ENCODE data around the gene PLB1.
"Not testable (repeated sequence)": the region's sequence is repeated elsewhere in the genome, so short reads cannot be mapped to it uniquely, and the experiment has no call there.

PLB1 gene

GRCh38 chr2:28469947-28470535 lies 25.8 kb upstream of the PLB1 start:
- no peak for TF ChIP-seq CTCF (conservative IDR thresholded peaks at IDR 0.05; ENCODE audit: low read length)
- DNase-seq (ENCODE audit: low read depth): no peak
- H3K4me3 ChIP-seq (ENCODE audit: low read length): no peak overlapping the region

GRCh38 chr2:28470759-28471158 lies 25.1 kb upstream of the PLB1 start:
- DNase-seq (ENCODE audit: low read depth): no peak
- no peak overlapping the region for H3K4me3 ChIP-seq (ENCODE audit: low read length)
- TF ChIP-seq CTCF (conservative IDR thresholded peaks at IDR 0.05; ENCODE audit: low read length): no peak

- H3K4me3 ChIP-seq (ENCODE audit: low read length): no peak overlapping the region
- TF ChIP-seq CTCF (conservative IDR thresholded peaks at IDR 0.05; ENCODE audit: low read length): no peak
- no peak for DNase-seq (ENCODE audit: low read depth)
Observed at GRCh38 chr2:28471214-28471613, 24.6 kb upstream of the PLB1 start.

- no peak for TF ChIP-seq CTCF (conservative IDR thresholded peaks at IDR 0.05; ENCODE audit: low read length)
- no peak for DNase-seq (ENCODE audit: low read depth)
- H3K4me3 ChIP-seq (ENCODE audit: low read length): no peak overlapping the region
Observed at GRCh38 chr2:28471701-28472236, 24.1 kb upstream of the PLB1 start.

- DNase-seq (ENCODE audit: low read depth): not testable (repeated sequence)
Observed at GRCh38 chr2:28472641-28473040, 23.2 kb upstream of the PLB1 start.

GRCh38 chr2:28475088-28475595 lies 20.7 kb upstream of the PLB1 start:
- no peak for TF ChIP-seq CTCF (conservative IDR thresholded peaks at IDR 0.05; ENCODE audit: low read length)
- H3K4me3 ChIP-seq (ENCODE audit: low read length): no peak overlapping the region
- no peak for DNase-seq (ENCODE audit: low read depth)

More at GRCh38 chr2:28472641-28473040, 23.2 kb upstream of the PLB1 start:
- H3K4me3 ChIP-seq (ENCODE audit: low read length): not testable (repeated sequence)

GRCh38 chr2:28477087-28477486 lies 18.8 kb upstream of the PLB1 start:
- no peak overlapping the region for H3K4me3 ChIP-seq (ENCODE audit: low read length)
- no peak for TF ChIP-seq CTCF (conservative IDR thresholded peaks at IDR 0.05; ENCODE audit: low read length)
- no peak for DNase-seq (ENCODE audit: low read depth)

Data from AG10803 (cell line).